ENCODE measurements around the gene TPM4. TPM values are rescaled to one million over a fixed set of nuclear protein-coding genes. Genes with fewer than 3 reads are reported as not detected.

TPM4 gene
- total and polyA plus RNA-seq, 2 of the 8 experiments (the other 6 are each of a cell fraction or from before 2014, with no cell fraction given), result 160 to 359 TPM

- Histone ChIP-seq H3K4me2 (ENCODE audit: insufficient read depth in 1 of 2, low read depth in 2 of 2, low read length in 2 of 2) (no peak overlapping the region), H3K23me2 (ENCODE audit: low read depth, low read length) (peaks cover 12% of the 10 kb centered on the region), H3K27me3 (replicated peaks in 1 of 4; ENCODE audit: control insufficient read depth in 3 of 4, extremely low read depth in 1 of 4, insufficient read depth in 3 of 4, low read length in 3 of 4) (no peaks in the 10 kb centered on the region), H3K79me1 (ENCODE audit: low read depth, low read length) (no peaks in the 10 kb centered on the region), H3K23ac (ENCODE audit: insufficient read length) (no peak overlapping the region), H3K9me3 (ENCODE audit: insufficient read depth in 2 of 2, low read depth in 1 of 2, low read length in 1 of 2) (no peaks in the 10 kb centered on the region; a peak in 2 of 4 replicates), H2AFZ (ENCODE audit: low read length) (no peak overlapping the region), H4K5ac (ENCODE audit: insufficient read length, low read depth, low read length) (no peak overlapping the region), H3K56ac (replicated peaks; ENCODE audit: insufficient read length, low read depth, low read length) (no peak overlapping the region), H4K8ac (ENCODE audit: extremely low read depth, insufficient read depth, low read length) (no peak overlapping the region), H3K4me3 (ENCODE audit: extremely low read depth in 1 of 4, insufficient read depth in 2 of 4, low read depth in 3 of 4, low read length in 4 of 4) (no peak overlapping the region), H4K20me1 (replicated peaks in 1 of 2; ENCODE audit: control insufficient read depth in 1 of 2, insufficient read depth in 2 of 2, low read length in 2 of 2) (peaks cover 0 to 4% of the 10 kb centered on the region in 2 experiments), H3K14ac (ENCODE audit: insufficient read length) (no peak overlapping the region), H3K36me3 (ENCODE audit: control insufficient read depth in 2 of 4, insufficient read depth in 4 of 4, low read length in 3 of 4) (no peaks in the 10 kb centered on the region), H3K79me2 (ENCODE audit: control insufficient read depth in 1 of 2, insufficient read depth in 2 of 2, low read length in 2 of 2) (no peaks in the 10 kb centered on the region), H4K91ac (replicated peaks; ENCODE audit: insufficient read length, low read length) (no peak overlapping the region), H2BK15ac (ENCODE audit: low read length) (no peak overlapping the region), H3K4ac (replicated peaks; ENCODE audit: insufficient read length, low read depth, low read length) (no peak overlapping the region), H2BK20ac (ENCODE audit: low read length) (no peak overlapping the region), H3K27ac (ENCODE audit: low read depth, low read length) (no peak overlapping the region), H3K18ac (ENCODE audit: extremely low read depth, low read length) (no peak overlapping the region), H3K4me1 (replicated peaks in 1 of 4; ENCODE audit: control insufficient read depth in 3 of 4, insufficient read depth in 4 of 4, low read length in 3 of 4) (peaks cover 0 to 5% (median 0%) of the 10 kb centered on the region in 4 experiments; a peak in 3 of 7 replicates), H2BK120ac (replicated peaks; ENCODE audit: low read depth, low read length) (no peak overlapping the region), H2BK12ac (ENCODE audit: low read depth, low read length) (no peak overlapping the region), H3K9ac (replicated peaks in 1 of 4; ENCODE audit: extremely low read depth in 1 of 4, low read depth in 3 of 4, low read length in 3 of 4) (no peak overlapping the region), H2BK5ac (ENCODE audit: low read depth, low read length) (no peak overlapping the region), H2AK5ac (ENCODE audit: low read depth, low read length) (no peak overlapping the region)
- DNase-seq (ENCODE audit: low read depth in 1 of 2, low spot score in 2 of 2) (no peak), FAIRE-seq (no peak)
- POLR2A ChIA-PET (ENCODE audit: partially characterized antibody), result interaction anchor here (0.8 to 7.3 kb wide), 6 partner anchors 9 to 843 kb away, joined by 3 to 99 read pairs (median 4); partner anchors contain the start of gene TPM4
- WGBS, 2 experiments (ENCODE audit: extremely low coverage in 1 of 2, insufficient coverage in 1 of 2, insufficient read length in 1 of 2, insufficient replicate concordance in 2 of 2, low coverage in 1 of 2, low lambda C conversion rate in 2 of 2, missing lambda C conversion rate in 1 of 2), result 80% methylated on average over 6 of the region's 6 CpGs; no CpG with 5 or more reads in 1 of the 2 experiments
- CTCF ChIA-PET (ENCODE audit: partially characterized antibody), result interaction anchor here (0.6 to 2.1 kb wide), 7 partner anchors 9 to 184 kb away, joined by 3 to 5 read pairs (median 3); no protein-coding TSS in a partner anchor
- TF ChIP-seq CTCF (IDR thresholded peaks at IDR 0.05; ENCODE audit: control extremely low read depth in 1 of 3, insufficient read depth in 1 of 3, low read depth in 1 of 3, low read length in 3 of 3) (0 out of 4 replicates have a peak, but pooled peaks of 1 of the 3 experiments have one; percentile 12), MAFK (IDR thresholded peaks at IDR 0.05; ENCODE audit: low read depth, low read length) (no peak), JUN (IDR thresholded peaks at IDR 0.05; ENCODE audit: low read depth, low read length) (no peak), RAD21 (IDR thresholded peaks at IDR 0.05 in 1 of 2, conservative IDR thresholded peaks at IDR 0.05 in 1 of 2; ENCODE audit: low read depth in 2 of 2, low read length in 2 of 2) (peak in 1 of 2 experiments; percentile 6; a peak in 1 of 4 replicates), HDAC2 (IDR thresholded peaks at IDR 0.05; ENCODE audit: borderline replicate concordance in 1 of 2, low read depth in 2 of 2, low read length in 2 of 2) (no peak)
Measured at GRCh38 chr19:16066611-16067104, 9.6 kb upstream of the TPM4 start.
